HG02642 (cell line): ENCODE measurements around the gene CNEP1R1.

Experiments used
- ATAC-seq: cut with Tn5 transposase; IDR thresholded peaks from one replicate; pipeline ENCODE4 v1.9.1; 2021; ENCODE audit warnings: mild to moderate bottlenecking; ENCODE audit not compliant: unreplicated experiment, poor library complexity

CNEP1R1 gene, protein sequence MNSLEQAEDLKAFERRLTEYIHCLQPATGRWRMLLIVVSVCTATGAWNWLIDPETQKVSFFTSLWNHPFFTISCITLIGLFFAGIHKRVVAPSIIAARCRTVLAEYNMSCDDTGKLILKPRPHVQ

DNA sequence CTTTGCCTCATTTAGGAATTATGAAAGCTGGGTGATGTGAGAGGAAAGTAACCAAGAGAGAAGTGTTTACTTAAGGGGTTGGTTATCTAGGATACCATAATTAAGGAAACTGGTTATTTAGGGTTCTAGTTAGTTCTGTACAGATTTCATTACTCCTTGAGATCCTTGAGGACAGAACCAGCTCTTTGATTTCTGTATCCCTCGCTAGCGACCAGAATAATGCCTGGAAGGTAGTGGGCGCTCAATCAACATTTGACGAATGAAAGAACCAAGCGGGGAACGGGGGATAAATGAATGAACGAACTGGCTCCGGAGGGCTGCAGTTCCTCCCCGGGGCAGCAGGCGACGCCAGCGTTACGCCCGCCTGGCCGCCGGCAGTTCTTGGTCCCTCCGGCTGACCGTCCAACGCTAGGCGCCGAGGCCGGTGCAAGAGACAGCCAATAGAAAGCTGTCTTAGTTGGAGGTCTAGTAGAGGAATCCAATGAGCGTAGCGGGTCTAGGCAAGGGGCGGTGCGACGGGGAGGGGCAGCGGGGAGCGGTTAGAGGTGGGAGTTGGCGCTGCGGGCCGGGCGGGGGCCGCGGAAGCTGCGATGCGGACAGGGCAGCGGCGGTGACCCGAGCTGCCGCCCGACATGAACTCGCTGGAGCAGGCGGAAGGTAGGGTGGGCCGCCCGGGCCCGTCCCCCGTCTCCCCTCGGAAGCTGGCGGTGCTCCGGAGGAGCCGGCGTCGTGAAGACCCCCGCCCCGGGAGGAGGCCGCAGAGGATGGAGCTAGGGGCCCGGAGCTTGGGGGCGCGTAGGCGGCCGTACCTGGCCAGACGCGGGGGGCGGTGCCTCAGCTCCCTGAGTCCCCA lies at the start of gene CNEP1R1:
TSS of gene CNEP1R1 (plus strand) at position 542 of the 853 bp plus-strand sequence. CDS start at position 633, 91 bp downstream.
- peak; percentile 99 for ATAC-seq

DNA sequence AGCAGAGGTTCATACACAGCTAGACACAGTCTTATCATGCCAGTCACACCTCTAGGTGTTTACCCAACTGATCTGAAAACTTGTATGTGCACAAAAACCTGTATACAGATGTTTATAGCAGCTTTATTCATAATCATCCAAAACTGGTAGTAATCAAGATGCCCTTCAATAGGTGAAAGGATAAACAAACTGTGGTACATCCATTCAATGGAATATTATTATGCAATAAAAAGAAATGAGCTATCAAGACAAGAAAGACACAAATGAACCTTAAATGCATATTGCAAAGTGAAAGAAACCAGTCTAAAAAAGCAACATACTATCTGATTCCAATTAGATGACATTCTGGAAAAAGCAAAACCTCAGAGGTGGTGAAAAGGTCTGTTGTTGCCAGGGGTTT lies 47.6 kb upstream of the CNEP1R1 start:
- ATAC-seq = no peak

DNA sequence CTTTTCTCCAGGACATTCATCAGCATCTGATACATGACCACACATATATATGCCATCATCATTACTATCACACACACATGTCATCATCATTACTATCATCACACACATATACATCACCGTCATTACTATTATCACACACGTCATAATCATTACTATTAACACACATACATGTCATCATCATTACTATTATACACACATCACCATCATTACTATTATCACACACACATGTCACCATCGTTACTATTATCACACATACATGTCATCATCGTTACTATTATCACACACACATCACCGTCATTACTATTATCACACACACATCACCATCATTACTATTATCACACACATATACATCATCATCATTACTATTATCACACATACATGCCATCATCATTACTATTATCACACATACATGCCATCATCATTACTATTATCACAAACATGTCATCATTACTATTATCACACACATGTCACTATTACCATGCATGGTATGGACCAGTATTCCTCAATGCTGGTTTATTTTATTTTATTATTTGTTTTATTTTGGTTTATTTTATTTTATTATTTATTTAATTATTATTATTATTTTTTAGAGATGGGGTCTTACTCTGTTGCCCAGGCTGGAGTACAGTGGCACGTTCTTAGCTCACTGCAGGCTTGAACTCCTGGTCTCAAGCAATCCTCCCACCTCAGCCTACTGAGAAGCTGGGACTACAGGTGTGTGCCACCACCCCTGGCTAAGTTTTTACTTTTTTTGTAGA lies 46.3 kb upstream of the CNEP1R1 start:
- no peak for ATAC-seq

DNA sequence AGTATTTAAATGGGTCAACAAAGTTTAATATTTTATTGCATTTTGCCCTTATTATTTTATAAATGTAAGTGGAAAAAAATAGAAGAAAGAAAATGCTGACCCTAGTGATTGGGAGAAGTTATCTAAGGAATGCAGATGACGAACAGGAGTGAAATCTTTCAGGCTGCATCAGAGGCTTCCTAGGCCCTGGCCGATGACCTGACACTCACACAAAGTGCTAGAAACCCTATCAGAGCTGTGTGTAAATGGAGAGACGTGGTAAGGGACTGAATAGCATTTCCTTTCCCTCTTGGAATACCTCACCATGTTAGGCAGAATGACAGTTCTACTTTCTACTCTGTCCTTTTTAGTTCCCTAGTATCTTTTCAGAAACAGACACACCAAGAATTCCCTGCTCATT lies 44.9 kb upstream of the CNEP1R1 start:
- no peak for ATAC-seq

DNA sequence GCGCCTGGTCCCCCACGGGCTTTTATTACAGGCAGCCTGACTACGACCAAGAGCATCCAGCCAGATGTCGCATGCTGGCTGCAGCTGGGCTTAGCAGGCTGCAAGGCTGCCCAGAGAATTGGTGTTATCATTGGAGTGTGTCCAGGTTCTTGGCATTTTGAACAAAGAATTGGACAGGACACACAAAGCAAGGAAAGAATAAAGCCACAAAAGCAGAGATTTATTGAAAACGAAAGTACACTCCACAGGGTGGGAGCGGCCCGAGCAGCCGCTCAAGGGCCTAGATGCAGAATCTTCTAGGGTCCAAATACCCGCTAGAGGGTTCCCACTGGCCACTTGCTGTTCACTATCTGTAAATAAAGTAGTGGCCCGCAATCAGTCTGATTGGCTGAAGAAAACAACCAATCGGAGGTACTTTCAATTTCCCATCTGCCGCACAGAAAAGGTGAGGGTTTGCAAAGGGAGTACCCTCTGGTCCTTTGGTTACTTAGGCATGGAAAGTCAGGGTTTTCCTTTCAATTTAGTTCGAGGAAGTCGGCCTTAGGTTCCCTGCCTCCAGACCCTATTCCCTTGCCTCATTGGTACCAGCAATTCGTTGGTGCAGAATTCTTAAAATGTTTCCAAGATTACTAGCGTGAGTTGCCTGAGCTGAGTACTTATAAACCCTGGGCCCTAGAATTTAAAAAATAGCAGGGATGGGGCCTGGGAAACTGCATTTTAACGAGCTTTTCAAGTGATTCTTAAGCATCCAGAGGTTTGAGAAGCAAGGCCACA lies 38.5 kb upstream of the CNEP1R1 start:
- no peak for ATAC-seq

DNA sequence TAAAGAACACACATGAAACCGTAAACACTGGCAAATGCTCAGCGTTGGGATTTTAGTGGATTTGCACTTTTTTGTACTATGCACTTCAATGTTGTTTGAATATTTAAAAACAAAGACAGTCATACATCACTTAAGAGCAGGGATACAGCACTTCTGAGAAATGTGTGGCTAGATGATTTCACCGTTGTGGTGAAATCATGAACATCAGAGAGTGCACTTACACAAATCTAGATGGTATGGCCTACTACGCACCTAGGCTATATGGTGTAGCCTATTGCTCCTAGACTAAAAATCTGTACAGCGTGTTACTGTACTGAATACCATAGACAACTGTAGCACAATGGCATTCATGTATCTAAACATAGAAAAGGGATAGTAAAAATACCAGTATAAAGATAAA lies 37.6 kb upstream of the CNEP1R1 start:
- ATAC-seq = no peak

DNA sequence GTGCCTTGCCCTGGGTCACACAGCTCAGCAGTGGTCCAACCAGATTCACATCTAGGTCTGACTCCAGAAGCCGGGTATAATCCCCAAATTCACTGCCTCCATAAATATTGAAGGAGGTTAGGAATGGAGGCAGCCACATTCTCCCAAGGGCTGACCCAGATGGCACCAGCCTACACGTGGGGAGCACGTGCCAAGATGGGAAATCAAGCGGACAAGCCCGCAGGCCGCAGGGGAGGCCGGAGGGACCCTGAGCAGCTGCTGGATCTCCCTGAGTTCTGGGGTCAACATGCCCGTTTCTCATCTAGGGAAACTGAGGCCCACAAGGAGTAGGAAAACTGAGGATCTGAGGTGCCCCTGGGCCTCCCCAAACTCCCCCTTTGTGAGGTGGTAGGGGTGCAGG lies 32.2 kb upstream of the CNEP1R1 start:
- no peak for ATAC-seq

DNA sequence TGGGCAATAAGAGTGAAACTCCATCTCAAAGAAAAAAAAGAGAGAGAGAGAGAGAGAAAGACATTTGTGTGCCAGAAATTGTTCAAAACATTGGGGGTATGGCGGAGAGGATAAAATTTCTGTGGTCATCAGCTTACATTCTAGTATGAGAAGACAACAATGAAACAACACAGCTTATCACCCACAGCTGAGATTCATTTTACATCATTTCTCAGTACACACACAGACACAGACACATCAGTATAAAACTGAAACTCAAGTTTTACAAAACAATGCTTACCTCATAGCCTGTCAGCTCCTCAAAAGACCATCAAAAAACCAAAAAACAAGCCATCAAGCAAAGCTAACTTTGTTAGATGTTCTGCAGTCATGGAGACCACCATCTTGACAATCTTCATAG lies 31.4 kb upstream of the CNEP1R1 start:
- ATAC-seq = no peak

DNA sequence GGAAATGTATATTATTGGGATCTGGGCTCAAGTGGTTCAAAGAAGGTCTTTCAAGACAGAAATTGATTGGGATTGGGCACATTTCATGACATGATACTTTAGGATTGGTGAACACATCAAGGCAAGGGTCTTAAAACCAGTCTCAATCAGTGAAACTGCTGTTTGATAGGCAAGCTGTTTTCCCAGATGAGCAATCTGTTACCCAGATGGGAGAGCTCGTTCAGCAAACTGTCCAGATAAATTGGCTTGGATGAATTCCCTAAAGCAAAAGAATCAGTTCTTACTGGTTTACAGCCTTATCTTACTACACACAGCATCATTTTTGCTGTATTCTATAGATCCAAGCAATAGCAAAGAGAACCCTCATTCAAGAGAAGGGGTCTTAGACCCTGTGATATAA lies 31.0 kb upstream of the CNEP1R1 start:
- ATAC-seq = no peak

DNA sequence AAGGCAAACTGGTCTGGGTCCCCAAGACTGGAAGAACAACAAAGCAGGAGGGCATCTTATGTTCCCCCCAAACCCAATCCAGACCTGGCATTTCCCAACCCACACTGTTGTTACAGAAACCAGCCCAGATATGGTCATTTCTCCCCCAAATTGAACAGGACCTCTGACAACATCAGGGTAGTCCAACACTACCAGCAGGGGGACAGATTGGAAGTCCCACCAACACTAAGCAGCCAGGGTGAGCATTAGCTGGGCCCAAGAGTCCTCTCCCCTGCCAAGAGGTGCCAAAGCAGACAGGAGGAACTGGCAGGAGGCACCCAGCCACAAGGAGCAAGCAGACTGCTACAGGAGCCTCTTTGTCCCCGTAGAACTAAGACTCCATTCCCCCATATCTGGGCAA lies 29.3 kb upstream of the CNEP1R1 start:
- no peak for ATAC-seq

DNA sequence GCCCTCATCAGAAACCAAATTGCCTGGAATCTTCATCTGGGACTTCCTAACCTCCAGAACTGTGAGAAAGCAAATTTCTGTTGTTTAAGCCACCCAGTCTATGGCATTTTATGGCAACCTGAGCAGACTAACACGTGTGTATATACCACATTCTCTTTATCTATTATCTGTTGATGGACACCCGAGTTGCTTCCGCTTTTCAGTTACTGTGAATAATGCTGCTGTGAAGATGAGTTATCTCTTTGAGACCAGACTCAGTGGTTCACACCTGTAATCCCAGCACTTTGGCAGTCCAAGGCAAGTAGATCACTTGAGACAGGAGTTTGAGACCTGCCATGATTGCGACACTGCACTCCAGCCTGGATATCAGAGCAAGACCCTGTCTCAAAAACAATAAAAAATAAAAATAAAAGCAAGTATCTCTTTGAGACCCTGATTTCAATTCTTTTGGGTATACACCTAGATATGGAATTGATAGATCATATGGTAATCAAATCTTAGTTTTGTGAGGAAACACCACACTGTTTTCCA lies 27.2 kb upstream of the CNEP1R1 start:
- no peak for ATAC-seq

DNA sequence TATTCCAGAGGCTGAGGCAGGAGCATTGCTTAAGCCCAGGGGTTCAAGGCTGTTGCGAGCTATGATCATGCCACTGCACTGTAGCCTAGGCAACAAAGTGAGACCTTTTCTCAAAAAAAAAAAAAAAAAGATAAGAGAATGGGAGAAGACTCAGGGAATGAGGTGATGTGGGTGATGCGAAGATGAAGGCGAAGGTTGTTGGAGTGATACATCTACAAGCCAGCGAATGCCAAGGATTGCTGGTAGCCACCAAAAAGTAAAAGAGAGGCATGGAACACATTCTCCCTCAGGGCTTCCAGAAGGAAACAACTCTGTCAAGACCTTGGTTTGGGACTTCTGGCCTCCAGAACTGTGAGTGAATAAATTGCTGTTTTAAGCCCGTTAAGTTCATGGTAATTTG lies 26.0 kb upstream of the CNEP1R1 start:
- ATAC-seq = no peak

DNA sequence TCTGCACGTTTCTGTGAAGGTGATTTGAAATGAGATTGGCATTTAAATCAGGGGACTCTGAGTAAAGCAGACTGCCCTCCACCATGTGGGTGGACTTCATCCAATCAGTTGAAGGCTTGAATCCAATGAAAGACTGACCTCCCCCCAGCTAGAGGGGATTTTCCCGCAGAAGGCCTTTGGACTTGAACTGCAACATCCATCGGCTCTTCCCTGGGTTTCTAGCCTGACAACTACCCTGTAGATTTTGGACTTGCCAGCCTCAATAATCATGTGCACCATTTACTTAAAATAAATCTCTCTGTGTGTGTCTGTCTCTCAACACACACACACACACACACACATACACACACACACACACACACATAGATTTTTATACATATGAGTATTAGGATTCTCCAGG lies 23.9 kb upstream of the CNEP1R1 start:
- no peak for ATAC-seq

DNA sequence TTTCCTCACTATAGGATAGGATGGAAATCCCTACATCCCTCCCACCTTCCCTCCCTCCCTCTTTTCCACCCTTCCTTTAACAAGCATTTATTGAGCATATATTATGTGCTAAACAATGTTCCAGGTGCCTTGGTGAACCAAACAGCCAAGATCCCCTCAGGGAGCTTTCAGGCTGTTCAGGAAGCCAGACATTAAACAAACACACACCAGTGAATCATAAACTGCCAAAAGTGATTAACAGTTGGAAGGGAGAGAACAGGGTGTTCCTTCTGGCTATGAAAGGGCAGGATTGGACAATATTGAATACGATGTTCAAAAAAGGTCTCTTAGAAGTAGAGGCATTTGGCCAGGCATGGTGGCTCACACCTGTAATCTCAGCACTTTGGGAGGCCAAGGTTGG lies 22.8 kb upstream of the CNEP1R1 start:
- ATAC-seq = no peak

DNA sequence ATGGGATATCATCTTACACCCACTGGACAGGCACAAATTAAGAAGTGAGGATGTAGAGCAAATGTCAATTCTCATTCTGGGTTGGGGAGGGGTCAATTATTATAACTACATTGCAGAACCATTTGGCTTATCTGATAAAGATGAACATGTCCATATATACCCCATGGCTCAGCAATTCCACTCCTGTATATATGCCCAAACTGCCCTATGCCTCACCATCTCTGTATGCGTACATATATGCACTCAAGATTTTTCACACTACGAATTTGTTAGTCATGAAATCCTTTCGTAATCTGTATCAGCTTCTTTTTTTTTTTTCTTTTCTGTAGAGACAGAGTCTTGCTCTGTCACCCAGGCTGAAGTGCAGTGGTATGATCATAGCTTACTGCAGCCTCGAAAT lies 20.8 kb upstream of the CNEP1R1 start:
- ATAC-seq = no peak

DNA sequence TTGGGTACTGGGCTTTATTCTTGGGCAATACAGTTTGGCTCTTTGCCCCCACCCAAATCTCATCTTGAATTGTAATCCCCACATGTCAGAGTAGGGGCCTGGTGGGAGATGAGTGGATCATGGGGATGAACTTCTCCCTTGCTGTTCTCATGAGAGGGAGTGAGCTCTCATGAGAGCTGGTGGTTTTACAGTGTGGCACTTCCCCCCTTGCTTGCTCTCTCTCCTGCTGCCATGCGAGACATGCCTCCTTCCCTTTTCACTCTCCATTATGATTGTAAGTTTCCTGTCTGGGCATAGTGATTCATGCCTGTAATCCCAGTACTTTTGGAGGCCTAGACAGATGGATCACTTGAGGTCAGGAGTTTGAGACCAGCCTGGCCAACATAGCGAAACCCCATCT lies 18.1 kb upstream of the CNEP1R1 start:
- ATAC-seq = no peak

DNA sequence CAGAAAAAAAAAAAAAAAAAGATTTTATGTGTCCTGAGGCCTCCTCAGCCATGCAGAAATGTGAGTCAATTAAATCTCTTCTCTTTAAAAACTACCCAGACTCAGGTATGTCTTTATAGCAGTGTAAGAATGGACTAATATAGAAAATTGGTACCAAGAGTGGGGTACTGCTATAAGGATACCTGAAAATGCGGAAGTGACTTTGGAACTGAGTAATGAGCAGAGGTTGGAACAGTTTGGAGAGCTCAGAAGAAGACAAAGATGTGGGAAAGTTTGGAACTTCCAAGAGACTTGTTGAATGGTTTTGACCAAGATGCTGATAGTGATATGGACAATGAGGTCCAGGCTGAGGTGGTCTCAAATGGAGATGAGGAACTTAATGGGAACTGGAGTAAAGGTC lies 17.3 kb upstream of the CNEP1R1 start:
- no peak for ATAC-seq

DNA sequence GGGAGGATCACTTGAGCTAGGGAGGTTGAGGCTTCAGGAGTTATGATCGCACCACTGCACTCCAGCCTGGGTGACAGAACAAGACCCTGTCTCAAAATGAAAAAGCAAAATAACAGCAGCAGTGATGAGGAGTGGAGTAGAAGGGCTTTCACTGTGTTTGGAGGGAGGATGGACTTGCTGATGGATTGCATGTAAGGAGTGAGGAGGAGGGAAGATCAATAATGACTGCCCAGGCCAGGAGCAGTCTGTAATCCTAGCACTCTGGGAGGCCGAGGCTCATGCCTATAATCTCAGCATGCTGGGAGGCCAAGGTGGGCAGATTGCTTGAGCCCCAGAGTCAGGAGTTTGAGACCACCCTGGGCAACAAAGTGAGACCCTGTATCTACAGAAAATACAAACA lies 14.8 kb upstream of the CNEP1R1 start:
- ATAC-seq = no peak

DNA sequence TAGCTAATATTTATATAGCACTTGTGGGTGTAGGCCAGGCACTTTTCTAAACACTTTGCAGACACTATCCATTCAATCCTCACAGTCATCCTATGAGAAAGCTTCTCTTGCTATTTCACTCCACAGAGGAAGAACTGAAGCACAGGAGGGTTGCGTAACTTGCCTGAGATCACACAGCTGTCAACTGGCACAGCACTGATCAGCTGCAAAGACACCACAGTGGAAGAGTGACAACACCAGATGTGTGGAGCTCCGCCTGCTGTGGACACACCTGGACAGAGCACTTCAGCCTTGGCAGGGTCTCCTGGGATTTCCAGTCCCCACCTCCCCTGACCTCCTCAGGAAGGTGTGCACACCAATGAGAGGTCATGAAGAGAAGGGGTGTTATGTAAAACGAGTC lies 13.3 kb upstream of the CNEP1R1 start:
- ATAC-seq = no peak

DNA sequence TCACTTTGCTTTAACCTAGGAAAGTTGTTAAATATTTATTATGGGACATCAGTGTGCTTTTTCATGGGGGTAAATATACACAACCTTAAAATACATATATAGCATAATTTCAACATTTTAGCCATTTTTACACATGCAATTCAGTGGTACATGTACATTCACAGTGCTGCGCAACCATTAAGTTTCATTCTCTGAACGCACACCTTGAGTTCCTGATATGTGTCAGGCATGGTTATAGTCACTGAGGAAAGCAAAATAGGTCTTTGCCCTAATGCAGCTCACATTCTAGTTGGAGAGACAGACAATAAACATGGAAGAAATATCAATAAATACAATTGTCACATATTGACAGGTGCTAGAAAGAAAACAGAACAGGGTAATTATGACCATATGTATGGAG lies 12.8 kb upstream of the CNEP1R1 start:
- ATAC-seq = no peak
